ENCODE results near the gene SDS.

SDS gene

DNA sequence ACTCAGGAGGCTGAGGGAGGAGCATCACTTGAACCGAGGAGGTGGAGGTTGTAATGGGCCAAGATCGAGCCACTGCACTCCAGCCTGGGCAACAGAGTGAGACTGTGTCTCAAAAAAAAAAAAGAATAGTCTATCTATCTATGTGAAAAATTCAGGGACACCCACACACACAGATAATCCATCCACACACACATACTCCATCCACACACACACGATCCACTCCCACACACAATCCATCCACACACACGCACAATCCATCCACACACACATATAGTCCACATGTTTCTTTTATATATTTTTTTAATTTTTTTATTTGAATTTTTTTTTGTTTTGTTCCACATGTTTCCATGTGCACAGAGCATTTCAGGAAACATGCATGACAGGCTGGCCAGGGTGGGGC lies 3.3 kb downstream of the SDS start:
- no peak for DNase-seq (ENCODE audit: low spot score)
- no peak for FAIRE-seq

DNA sequence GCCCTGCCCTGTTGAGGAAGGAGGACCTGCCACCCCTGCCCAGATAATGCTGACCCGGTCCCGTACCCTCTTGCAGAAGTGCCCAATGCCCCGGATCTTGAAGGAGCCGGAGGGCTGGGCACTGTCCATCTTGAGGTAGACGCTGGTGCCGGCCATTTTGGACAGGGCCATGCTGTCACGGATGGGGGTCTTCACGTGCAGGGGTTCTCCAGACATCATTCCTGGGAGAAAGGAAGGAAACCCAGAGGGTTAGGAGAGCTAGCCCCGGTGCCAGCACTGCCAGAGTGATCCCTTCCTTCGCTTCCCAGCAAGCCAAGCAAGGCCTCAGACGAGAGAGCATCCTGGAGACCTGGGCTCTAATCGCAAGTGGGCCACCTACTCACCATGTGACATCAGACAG lies 4.2 kb downstream of the SDS start:
- DNase-seq (ENCODE audit: low spot score) (no peak), FAIRE-seq (no peak)

DNA sequence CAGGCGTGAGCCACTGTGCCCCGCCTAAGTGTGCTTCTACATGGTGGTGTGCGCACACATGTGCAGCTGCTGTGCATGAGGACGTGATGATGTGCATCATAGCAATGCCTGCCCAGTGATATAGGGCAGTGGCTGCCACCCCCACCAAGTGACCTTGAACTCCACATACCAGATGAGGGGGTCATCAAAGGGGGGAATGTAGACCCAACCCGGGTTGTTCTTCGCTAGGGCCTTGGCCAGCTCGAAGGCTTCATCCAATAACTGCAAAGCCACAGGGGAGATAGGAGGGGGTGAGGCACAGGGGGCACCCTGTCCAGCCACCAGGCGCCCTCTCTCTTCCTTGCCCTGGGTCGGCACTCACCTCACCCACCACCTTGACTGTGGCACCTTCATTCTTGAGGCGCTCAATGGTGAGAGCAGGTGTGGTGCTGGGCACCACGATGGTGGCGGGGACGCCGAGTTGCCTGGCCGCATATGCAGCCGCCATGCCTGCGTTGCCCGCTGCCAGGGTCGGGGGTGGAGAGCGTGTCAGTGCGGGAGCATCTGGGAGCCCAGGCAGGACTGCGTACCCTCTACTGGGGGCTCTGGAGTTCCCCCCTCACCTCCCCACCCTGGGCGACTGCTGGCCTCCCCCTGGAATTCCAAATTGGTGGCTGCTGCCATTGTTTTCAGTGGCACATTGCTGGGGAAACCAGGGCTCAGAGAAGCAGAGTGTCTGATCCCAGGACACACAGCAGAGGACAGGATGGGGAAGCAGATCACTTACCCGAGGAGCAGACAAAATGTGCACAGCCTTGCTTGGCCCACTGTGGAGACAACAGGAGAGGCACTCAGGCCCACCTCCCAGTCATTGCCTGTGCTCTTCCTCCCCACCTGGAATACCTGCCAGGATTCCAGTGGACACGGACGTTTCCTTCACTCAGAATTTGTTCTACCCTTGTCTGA lies 5.1 kb downstream of the SDS start:
- no peak for DNase-seq (ENCODE audit: low spot score)
- FAIRE-seq = no peak

DNA sequence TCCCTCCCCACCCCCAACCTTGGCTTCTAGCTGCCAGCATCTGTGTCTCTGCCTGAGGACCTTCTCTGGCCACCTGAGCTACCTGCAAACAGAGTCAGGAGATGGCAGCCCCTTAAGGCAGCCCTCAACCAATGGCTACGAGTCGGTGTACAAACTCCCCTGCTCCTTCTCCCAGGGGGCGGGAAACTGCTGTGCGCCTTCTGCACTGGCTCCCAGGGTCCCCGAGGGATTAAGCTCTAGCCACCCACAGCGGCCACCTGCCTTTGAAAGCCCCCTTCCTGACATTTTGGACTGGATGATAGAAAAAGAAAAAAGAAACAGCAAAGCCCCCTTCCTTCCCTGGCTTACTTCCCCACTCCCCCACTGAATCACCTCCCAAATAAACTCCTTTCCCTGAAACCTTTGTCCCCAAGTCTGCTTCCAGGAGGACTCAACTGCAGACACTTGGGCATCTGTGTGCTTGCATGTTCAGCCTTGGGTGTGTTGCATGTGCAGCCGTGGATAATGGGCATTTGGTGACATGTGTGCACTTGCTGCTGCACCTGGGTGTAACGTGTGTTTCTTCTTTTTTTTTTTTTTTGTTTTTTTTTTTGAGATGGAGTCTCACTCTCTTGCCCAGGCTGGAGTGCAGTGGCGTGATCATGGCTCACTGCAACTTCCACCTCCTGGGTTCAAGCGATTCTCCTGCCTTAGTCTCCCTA lies 6.0 kb downstream of the SDS start:
- no peak for DNase-seq (ENCODE audit: low spot score)
- no peak for FAIRE-seq

DNA sequence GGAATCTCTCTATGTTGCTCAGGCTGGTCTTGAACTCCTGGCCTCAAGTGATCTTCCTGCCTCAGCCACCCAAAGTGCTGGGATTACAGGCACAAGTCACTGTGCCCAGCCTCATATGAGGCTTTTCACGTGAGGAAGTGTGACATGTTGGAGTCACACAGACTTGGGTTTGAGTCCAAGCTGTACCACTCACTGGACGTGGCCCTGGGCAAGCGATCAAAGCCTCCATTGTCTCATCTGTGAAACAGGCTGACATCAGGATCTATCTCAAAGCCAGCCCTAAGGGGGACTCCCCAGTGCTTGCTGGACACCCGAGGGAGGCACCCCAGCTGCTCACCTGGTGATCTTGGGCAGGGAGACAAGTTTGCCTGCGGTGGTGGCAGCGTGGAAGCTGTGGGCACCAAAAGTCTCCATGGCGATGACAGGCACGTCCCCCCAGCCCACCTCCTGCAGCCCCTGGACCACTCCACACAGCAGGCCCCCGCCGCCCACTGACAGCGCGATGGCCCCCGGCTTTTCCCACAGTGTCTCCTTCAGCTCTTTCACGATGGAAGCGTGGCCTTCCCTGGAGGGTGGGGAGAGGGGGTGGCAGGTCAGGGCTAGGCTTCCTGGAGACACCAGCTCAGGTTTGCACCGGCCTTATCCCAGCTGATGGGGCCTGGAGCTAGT lies 6.7 kb downstream of the SDS start:
- DNase-seq (ENCODE audit: low spot score) = no peak

DNA sequence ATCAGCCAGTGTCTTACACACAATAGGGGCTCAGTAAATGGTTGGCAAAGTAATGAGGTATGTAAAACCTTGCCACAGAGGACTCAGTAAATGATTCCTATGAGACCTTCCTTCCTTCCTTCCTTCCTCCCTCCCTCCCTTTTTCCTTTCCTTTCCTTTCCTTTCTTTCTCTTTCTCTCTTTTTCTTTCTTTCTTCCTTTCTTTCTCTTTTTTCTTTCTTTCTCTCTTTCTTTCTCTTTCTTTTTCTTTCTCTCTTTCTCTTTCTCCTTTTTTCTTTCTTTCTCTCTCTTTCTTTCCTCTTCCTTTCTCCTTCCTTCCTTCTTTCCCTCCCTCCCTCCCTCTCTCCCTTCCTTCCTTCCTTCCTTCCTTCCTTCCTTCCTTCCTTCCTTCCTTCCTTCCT lies 7.5 kb downstream of the SDS start:
- FAIRE-seq (no peak), DNase-seq (ENCODE audit: low spot score) (no peak)

More for the DNA sequence above, 6.7 kb downstream of the SDS start:
- FAIRE-seq = no peak

DNA sequence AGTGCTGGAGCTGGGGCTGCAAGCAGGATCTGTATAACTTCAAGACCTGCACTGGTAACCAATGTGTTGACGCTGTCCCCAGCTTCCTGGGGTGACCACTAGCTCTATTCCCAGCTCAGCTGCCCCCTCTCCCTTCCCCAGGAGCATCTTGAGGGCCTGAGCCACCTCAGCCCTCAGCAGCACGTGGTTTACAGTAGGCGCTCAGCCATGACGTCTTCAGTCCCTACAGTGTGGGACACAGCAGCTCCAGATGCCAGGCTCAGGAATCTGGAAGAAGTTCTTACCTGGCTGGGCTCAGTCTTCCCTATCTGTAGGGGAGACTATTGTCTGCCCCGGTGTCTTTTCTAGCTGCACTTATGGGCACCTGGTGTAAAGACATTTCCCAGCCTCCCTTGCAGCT lies 8.6 kb downstream of the SDS start:
- DNase-seq (ENCODE audit: low spot score) (no peak), FAIRE-seq (no peak)

DNA sequence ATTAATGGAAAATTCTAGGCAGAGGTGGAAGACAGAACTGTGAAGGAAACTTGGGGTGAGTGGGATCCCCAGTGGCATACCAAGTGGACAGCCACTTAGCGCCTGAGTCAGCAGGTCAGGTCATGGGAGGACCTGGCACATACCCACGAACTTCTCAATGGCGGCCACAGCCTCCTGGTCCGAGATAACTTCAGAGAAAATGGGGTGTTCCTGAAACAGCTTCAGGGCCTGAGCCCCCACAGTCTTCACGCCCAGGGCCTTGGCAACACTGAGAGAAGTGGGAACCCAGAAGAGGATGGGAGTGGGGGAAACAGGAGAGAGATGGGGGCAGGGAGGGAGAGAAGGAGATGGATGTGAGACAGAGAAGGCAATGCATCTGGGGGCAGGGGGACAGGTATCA lies 9.9 kb downstream of the SDS start:
- no peak for DNase-seq (ENCODE audit: low spot score)
- FAIRE-seq = no peak

DNA sequence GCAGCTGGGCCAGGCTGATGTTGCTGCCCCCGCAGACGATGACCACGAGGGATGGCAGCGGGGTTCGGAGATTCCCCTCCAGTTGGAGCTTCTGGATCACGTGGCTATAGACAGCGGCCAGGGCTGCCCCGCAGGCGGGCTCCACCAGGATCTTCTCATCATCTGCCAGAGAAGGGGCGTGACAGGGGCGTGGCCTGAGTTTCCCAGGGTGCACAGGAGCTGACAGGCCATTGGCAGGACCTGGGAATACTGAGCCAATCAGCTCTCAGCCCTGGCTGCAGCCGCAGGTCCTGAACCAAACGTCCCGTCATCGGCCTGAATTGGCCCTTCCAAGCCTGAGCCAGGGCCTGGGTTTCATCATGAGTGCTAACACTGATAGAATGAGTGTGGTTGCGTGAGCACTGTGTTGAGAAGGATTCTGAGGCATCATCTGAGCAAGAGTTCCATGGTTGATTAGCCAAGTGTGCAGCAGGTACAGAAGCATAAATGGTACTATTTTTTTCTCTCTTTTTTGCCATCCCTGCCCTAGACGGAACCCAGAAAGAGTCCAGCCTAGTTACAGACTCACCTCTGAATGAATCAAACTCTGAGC lies 10.6 kb downstream of the SDS start:
- DNase-seq (ENCODE audit: low spot score) (peak; percentile 47), FAIRE-seq (no peak)

DNA sequence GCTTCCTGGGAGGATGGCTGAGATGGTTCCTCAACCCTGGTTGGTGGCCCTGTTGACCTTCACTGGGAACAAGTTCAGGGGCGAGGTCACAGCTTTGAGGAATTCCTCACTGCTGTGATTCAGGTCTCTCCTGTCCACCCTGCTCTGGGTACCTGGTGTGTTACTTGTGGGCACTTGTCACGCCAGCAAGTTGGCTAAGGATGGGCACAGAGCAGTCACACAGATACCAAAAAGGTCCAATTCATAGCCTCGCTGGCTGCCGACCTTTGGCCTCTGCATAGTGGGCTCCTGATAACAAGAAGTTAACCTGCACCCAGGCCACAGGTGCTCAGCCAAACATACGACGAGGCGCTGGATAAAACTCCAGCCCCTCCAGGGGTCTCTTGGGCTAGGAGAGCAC lies 11.2 kb downstream of the SDS start:
- DNase-seq (ENCODE audit: low spot score) (no peak), FAIRE-seq (no peak)

DNA sequence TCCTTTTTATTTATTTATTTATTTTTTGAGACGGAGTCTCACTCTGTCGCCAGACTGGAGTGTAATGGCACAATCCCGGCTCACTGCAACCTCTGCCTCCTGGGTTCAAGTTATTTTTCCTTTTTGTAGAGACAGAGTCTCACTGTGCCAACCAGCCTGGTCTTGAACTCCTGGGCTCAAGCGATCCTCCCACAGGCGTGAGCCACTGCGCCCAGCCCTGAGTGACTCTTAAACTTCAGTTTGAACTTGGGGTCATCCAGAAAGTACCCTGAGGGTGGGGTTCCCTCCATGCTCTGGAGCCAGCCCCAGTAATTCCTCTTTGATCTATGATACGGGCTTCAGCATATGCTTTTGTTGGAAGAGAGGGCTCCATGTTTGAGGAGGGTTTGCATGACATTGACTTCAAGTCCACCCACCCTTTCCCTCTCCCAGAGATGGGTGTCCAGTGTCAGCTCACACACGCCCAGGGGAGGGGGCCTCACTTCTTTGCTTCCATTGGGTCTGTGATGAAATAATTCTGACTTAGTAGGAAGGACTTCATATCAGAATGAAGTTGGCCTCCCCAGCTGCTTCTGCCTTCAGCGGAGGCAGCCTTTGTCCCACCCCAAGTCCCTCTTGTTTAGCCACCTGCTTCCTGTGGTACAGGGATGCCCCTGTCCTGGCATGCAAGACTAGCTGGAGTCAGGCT lies 11.9 kb downstream of the SDS start:
- no peak for DNase-seq (ENCODE audit: low spot score)
- FAIRE-seq = no peak

DNA sequence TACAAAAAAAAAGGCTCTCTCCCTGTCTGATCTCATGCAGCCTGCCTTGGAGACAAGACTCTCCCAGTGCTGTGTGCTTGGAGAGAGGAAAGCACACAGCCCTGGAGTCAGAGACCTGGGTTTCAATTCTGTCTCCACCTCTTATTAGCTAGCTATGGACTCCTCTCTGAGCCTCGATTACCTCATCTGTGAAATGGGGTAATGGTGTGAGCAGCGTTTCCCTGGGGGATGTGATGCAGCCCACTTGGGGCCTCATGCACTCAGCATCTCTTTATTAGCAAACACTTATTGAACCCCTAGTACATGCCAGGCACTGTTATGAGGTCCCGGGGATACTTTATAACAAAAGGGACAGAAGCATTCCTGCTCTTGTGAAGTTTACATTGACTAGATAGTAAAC lies 12.5 kb downstream of the SDS start:
- FAIRE-seq = no peak
- DNase-seq (ENCODE audit: low spot score) = no peak

DNA sequence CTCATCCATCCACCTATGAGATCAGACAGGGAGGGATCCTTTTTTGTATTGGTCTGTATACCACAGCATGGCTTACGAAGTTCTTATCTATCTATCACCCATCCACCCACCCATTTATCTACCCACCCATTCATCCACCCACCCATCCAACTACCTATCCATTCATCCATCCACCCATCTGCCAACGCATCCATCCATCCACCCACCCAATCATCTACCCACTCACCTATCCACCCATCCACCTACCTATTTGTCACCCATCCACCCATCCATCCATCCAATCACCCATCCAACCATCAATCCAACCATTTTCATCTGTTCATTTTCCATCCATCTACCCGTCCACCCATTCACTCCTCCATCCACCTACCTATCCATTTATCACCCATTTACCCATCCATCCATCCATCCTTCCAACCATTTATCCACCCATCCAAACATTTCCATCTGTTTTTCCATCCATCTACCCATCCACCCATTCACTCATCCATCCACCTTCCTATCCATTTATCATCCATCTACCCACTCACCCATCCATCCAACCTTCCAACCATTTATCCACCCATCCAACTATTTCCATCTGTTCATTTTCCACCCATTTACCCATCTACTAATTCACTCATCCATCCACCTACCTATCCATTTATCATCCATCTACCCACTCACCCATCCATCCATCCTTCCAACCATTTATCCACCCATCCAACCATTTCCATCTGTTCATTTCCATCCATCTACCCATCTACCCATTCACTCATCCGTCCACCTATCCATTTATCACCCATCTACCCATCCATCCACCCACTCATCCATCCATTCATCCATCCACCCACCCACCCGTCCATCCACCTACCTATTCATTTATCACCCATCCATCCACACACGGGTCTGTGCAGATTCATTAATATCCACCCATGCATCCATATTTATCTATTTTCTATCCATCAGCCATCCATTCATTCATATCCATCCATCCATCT lies 13.3 kb downstream of the SDS start:
- DNase-seq (ENCODE audit: low spot score) (no peak), FAIRE-seq (no peak)

DNA sequence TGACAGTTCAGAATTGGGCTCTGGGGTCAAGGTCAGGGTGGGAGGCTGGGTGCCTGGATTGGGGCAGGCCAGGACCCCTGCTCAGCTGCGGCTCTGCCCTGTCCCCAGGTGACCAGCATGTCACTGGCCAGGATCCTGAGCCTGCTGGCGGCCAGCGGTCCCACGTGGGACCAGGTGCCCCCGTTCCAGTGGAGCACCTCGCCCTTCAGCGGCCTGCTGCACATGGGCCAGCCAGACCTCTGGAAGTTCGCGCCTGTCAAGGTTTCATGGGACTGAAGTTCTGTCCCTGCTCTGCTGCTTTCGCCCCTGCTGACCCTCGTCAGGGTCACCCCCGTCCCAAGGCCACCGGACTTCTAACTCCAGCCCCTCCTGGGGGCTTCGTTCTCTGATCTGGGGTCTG lies 15.3 kb downstream of the SDS start:
- no peak for DNase-seq (ENCODE audit: low spot score)
- FAIRE-seq = no peak

DNA sequence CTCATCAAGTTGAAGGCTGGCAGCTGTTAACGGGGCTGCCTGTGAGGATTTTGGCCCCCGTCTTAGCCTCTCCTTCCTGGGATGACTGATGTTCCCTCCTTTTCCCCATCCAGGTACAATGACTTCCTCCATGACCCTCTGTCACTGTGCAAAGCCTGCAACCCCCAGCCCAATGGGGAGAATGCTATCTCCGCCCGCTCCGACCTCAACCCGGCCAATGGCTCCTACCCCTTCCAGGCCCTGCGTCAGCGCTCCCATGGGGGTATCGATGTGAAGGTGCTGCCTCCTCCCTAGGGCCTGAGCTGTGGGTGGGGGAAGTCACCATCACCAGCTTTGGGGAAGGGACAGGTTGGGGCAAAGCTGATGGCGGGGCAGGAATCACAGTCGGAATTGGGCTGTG lies 16.1 kb downstream of the SDS start:
- no peak for FAIRE-seq
- no peak for DNase-seq (ENCODE audit: low spot score)

DNA sequence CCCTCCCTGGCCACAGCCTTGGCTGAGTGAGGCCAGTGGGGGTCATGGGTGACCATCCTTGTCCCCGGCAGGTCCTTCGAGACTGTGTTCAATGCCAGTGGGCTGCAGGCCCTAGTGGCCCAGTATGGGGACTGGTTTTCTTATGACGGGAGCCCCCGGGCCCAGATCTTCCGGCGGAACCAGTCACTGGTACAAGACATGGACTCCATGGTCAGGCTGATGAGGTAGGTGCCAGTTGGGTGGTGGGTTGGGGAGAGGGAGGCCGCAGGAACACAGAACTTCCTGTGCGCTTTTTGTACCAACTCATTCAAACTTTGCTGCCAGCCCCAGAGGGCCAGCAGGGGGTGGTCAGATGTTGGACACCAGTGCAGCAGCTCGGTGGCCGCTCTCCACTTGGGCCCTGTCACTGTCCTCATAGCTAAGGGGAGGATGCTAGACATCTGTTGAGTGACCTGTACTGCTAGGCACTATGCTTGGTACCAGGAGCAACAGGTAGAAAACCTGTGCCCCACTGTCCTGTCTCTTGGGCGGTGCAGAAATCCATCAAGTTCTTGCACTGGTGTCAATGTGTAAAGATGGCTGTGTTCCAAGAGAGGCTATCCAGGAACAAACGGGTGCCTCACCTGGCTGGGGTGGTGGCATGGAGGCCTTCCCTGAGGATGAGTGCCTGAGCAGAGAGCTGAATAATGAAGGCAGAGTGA lies 16.7 kb downstream of the SDS start:
- FAIRE-seq (no peak), DNase-seq (ENCODE audit: low spot score) (no peak)

DNA sequence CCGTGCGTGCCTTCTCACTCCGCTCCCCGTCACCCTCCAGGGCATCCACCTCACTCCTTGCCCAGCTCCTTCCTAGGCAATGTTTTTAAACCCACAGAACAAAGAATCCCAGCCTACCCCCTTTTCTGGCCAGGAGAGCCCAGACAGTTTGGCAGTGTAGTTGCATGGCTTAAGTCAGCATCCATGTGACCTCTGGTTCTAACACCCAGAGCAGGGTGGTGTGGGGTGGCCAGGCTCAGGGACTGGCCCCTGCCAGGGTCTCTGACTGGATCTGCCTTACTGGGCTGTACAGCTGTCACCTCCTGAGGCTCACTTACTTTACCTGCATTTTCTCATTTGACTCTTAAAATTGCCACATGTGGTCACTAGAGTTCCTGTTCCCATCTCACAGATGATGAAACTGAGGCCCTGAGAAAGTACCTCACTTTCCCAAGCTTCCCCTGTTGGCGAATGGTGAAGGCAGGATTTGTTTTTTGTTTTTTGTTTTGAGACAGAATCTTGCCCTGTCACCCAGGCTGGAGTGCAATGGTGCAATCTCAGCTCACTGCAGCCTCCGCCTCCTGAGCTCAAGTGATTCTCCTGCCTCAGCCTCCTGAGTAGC lies 18.3 kb downstream of the SDS start:
- DNase-seq (ENCODE audit: low spot score) (no peak), FAIRE-seq (no peak)

DNA sequence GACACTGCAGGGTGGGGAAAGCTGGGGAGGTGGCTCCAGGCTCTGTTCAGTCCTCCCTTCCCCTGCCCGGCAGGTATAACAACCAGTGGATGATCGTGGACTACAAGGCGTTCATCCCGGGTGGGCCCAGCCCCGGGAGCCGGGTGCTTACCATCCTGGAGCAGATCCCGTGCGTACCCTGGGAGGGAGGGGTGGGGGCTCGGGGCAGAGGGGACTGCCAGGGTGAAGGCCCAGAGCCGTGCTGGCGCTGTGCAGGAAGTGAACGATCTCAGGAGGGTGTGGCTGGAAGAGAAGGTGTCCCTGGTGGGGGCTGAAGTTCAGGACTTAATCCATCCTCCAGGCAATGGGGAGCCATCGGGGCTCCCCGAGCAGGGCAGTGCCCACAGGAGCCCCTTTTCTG lies 18.9 kb downstream of the SDS start:
- no peak for DNase-seq (ENCODE audit: low spot score)
- FAIRE-seq = no peak

DNA sequence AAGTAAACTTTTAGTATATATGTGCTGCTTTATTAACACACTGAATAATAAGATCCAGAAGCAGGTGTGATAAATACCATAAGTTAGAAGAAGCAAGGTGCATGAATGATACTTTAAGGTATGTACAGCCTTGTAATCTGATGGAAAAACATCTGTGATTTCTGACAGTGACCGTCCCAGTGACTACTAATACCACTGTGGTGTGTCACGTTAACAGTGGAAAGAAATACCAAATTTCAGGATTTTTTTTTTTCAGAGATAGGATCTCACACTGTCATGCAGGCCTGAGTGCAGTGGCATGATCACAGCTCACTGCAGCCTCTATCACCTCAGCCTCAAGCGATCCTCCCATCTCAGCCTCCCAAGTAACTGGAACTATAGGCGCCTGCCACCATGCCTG lies 21.5 kb downstream of the SDS start:
- FAIRE-seq = no peak
- DNase-seq (ENCODE audit: low spot score) = no peak

All from RCC 7860 (cell line).